MV-4-11 (cell line): ENCODE measurements around the gene KRTAP2-2.
"Not testable (repeated sequence)": the region's sequence is repeated elsewhere in the genome, so short reads cannot be mapped to it uniquely, and the experiment has no call there.

Source experiments
- DNase-seq: peaks from one replicate; lab custom pipeline; 2025; lab: John Stamatoyannopoulos, UW

KRTAP2-2 gene

DNA sequence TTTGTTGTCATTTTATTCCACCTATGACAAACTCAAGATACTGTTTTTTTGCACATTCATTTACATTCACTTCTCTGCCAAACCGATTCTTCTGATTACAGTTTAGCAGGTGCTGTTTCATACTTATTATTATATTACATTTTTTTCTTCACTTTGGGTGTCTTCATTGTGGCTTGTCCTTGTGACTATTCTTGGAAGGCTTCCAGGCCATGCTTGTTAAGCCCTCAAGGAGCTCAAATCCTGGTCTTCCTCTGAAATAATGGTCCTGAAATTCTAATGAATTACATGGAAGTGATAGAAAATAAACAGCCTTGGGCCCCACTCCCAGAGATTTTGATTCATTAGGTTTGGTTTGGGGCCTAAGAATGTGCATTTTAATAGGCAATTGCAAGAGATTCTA lies 9.3 kb upstream of the KRTAP2-2 start:
- DNase-seq: no peak

GRCh38 chr17:41063449-41063848 lies 8.4 kb upstream of the KRTAP2-2 start:
- DNase-seq: no peak

DNA sequence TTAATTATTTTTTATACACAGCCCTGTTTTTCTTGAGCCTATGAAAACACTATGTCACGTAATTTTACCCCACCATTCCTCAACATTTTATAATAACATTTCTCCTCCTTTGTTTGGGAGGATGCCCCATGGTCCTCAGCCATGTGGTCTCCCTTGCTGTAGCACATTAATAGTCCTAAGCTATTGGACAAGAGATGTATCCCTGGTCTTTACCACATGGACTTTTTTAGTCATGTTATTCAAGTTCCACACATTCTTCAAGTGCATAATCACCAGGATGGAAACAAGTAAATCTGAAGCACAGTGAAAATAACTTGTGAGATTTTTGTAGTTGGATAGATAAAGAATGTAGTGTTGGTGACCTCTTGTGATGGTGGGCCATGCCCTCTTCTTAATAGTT lies 6.9 kb upstream of the KRTAP2-2 start:
- DNase-seq: no peak

- no peak for DNase-seq
Observed at GRCh38 chr17:41060052-41060604, 5.1 kb upstream of the KRTAP2-2 start, which contains the start of gene KRTAP2-3. TSS of gene KRTAP2-3 (minus strand) at chr17:41060114. CDS start at chr17:41060050, 64 bp downstream.

DNA sequence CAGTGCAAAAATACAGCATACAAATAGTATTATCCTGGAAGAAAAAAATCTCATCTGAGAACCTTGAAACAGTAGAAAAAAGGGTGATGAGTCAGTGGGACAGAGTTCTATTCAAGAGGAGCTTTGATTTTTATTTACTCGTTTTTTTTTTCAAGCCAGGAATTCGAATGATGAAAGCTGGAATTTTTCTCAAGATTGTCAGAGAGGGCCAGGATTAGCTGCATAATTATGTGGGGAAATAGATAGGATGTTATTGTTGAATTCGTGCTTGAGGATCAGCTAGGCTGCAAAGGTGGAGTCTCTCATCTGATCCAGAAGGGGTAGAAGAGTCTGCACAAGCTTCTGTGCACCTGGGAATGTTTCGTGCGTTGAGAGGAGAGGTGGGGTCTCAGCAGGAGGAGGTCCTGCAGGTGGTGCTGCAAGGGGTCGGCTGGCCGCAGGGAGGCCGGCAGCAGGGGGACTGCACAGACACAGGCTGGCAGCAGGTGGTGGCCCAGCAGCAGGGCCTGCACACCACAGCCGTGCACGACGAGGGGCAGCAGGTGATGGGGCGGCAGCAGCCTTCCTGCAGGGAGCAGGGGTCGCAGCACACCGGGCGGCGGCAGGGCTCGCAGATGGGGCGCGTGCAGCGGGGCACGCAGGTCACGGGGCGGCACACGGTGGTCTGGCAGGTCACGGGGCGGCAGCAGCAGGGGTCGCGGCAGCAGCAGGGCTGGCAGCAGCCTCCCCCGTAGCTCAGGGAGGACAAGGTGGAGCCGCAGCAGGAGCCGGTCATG lies 4.4 kb upstream of the KRTAP2-2 start:
- not testable (repeated sequence) for DNase-seq

DNA sequence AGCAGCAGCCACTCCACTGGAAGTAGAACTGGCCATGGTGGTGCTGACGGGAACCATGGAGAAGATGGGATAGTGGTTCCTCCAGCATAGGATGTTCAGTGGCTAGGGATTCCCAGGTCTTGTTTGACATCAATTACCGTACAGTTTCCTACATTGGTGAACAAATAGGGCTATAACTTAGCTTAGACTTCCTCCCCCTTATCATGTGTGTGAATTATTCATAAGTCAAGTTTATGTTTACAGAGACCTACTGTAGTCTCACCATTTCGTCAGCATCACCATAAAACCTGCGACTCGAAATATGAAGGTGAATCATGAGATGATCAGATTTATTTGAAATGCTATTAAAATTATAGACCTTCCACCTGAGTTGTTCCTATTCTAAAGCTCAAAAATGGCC lies 3.7 kb upstream of the KRTAP2-2 start:
- no peak for DNase-seq

DNA sequence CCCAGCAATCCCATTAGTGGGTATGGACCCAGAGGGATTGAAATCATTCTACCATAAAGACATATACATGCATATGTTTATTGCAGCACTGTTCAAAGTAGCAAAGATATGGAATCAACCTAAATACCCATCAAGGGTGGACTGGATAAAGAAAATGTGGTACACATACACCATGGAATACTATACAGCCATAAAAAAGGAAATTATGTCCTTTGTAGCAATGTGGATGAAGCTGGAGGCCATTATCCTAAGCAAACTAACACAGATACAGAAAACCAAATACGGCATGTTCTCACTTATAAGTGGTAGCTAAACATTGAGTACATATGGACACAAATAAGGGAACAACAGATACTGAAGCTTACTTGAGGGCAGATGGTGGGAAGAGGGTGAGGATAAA lies 2.5 kb upstream of the KRTAP2-2 start:
- no peak for DNase-seq

- DNase-seq: not testable (repeated sequence)
Observed at GRCh38 chr17:41054556-41054955, 474 bp downstream of the KRTAP2-2 start.

GRCh38 chr17:41054025-41054424 lies 1.0 kb downstream of the KRTAP2-2 start:
- DNase-seq: no peak

DNA sequence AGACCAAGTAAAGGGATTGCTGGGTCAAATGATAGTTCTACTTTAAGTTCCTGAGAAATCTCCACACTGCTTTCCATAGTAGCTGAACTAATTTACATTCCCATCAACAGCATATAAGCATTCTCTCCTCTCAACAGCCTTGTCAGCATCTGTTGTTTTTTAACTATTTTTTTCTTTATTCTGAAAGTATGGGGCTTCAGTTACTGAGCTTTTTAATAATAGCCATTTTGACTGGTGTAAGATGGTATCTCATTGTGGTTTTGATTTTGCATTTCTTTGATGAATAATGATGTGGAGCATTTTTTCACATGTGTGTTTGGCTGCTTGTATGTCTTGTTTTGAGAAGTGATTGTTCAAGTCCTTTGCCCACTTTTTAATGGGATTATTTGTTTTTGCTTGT lies 2.5 kb downstream of the KRTAP2-2 start:
- no peak for DNase-seq

DNA sequence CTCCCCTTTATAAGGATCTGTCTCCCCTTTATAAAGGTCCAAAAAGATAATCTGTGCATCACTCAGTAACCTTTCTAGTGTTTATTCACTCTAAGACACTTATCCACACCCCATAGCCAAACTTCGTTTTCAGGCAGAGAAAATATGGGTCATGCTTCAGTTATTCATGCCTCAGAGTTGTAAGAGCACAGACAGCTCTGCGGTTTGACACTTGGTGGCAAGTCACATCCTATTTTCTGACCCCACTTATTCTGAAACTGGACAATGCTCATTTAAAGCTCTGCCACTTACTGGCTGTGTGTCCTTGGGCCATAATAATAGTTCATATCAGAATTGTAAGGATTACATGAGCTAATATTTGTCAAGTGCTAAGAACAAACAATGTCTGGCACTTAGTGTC lies 5.9 kb downstream of the KRTAP2-2 start:
- DNase-seq: peak; percentile 39

- DNase-seq: no peak
Observed at GRCh38 chr17:41048441-41048840, 6.6 kb downstream of the KRTAP2-2 start.

- DNase-seq: not testable (repeated sequence)
Observed at GRCh38 chr17:41046735-41047465, 8.1 kb downstream of the KRTAP2-2 start, which contains the start of gene KRTAP2-1. TSS of gene KRTAP2-1 (minus strand) at chr17:41047316. CDS start at chr17:41047267, 49 bp downstream.

- DNase-seq: no peak
Observed at GRCh38 chr17:41042953-41043352, 12.1 kb downstream of the KRTAP2-2 start.

DNA sequence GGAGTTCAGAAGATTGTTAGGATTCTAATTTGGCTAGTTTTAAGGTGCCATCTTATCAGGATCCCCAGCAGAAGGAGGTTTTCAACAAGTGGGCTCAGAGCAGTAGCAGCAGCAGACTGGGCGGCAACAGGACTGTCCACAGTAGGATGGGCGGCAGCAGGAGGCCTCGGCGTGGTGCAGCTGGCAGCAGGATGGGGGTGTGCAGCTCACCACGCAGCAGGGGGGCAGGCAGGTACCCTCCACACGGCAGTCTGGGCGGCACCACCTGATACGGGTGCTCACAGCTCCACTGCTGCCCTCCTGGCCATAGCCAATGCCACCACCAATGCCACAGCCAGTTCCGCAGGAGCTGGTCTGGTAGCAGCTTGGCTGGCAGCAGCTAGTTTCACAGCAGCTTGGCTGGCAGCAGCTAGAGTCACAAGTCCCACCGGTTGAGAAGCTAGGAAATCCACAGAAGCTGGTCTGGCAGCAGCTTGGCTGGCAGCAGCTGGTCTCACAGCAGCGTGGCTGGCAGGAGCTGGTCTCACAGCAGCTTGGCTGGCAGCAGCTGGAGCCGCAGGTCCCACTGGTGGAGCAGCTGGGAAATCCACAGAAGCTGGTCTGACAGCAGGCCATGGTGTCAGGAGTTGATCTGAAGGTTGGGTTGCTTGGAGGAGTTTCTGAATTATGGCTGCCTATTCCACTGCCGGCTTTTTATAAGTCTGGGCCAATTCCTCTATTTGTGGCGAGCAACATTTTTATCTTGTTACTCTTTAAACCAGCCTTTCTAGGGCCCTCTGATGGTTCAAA lies 14.1 kb downstream of the KRTAP2-2 start, which contains the start of gene KRTAP1-1:
TSS of gene KRTAP1-1 (minus strand) at position 668 of the 789 bp plus-strand sequence. CDS start at position 615, 53 bp downstream.
- not testable (repeated sequence) for DNase-seq

DNA sequence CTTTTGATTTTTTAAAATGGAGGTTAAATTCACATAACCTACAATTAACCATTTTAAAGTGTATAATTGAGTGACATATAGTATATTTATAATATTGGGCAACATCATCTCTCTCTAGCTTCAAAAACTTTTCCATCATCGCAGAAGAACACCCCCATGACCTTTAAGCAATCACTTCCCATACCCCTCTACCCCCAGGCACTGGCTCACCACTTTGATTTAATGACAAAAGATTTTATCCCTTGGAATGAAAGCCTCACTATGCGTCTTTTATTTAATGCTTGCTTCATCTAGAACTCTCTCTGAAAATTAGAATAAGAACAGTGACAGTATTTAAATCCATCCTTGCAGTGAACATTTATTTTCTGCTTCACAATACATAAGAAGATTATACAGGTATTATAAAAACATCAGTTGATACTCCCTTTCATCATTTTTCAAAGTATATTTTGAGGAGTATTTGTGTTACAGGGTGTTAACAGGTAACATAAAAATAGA lies 17.1 kb downstream of the KRTAP2-2 start:
- no peak for DNase-seq

DNA sequence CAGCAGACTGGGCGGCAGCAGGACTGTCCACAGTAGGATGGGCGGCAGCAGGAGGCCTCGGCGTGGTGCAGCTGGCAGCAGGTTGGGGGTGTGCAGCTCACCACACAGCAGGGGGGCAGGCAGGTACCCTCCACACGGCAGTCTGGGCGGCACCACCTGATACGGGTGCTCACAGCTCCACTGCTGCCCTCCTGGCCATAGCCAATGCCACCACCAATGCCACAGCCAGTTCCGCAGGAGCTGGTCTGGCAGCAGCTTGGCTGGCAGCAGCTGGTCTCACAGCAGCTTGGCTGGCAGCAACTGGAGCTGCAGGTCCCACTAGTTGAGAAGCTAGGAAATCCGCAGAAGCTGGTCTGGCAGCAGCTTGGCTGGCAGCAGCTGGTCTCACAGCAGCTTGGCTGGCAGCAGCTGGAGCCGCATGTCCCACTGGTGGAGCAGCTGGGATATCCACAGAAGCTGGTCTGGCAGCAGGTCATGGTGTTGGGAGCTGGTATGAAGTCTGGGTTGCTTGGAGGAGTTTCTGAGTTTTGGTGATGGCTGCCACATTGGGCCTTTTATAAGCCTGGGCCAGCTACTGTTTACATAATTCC lies 20.6 kb downstream of the KRTAP2-2 start, which contains the start of gene KRTAP1-3:
TSS of gene KRTAP1-3 (minus strand) at position 529 of the 590 bp plus-strand sequence. CDS start at position 476, 53 bp downstream.
- not testable (repeated sequence) for DNase-seq

DNA sequence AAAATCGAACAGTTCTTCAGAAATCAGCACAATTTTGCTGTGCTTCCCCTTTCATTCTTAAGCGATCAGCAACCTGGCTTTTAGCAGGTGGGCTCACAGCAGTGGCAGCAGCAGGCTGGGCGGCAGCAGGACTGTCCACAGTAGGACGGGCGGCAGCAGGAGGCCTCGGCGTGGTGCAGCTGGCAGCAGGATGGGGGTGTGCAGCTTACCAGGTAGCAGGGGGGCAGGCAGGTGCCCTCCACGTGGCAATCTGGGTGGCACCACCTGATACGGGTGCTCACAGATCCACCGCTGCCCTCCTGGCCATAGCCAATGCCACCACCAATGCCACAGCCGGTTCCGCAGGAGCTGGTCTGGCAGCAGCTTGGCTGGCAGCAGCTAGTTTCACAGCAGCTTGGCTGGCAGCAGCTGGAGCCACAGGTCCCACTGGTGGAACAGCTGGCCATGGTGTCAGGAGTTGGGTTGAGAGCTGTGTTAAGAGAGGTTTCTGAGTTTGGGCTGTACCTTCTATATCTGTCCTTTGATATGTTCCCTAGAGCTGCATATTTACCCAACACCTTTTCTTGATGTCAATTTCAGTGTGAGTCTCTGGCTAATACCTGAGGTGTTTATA lies 25.3 kb downstream of the KRTAP2-2 start, which contains the start of gene KRTAP1-4:
TSS of gene KRTAP1-4 (minus strand) at position 563 of the 613 bp plus-strand sequence. CDS start at position 446, 117 bp downstream.
- no peak for DNase-seq

DNA sequence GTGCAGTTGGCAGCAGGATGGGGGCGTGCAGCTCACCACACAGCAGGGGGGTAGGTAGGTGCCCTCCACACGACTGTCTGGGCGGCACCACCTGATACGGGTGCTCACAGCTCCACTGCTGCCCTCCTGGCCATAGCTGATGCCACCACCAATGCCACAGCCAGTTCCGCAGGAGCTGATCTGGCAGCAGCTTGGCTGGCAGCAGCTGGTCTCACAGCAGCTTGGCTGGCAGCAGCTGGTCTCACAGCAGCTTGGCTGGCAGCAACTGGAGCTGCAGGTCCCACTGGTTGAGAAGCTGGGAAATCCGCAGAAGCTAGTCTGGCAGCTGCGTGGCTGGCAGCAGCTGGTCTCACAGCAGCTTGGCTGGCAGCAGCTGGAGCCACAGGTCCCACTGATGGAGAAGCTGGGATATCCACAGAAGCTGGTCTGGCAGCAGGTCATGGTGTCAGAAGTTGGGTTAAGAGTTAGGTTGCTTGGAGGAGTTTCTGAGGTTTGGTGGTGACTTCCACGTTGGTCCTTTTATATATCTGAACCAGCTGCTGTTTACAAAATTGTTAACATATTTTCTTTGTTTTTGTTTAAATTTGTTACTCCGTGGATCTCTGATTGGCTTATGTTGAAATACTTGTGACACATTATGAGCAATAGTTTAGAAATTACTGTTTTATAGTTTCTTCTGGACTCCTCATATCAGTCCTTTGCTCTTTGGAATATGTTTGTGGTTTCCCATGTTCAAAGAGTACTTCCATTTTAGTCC lies 28.1 kb downstream of the KRTAP2-2 start, which contains the start of gene KRTAP1-5:
TSS of gene KRTAP1-5 (minus strand) at position 494 of the 757 bp plus-strand sequence. CDS start at position 441, 53 bp downstream.
- no peak for DNase-seq

DNA sequence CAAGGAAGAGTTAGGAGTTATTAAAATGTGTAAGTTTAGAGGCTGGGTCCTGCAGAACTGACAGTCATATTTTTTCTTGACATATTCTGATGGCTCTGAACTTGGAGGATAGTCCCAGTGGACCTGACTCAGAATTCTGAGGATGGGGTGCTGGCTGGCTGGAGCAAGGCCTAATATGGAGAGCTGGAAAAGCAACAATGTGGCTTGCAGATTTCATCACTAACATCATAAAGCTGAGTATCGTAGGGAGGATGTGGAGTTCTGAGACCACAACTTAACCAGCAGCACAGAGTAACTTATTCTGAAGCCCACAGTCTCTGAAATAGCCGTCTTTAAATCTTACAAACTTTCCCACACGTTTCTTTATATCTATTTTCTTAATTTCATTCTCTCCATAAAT lies 30.3 kb downstream of the KRTAP2-2 start:
- DNase-seq: peak; percentile 17
